ENCODE results near the gene FBXL7.

Gene FBXL7

DNA sequence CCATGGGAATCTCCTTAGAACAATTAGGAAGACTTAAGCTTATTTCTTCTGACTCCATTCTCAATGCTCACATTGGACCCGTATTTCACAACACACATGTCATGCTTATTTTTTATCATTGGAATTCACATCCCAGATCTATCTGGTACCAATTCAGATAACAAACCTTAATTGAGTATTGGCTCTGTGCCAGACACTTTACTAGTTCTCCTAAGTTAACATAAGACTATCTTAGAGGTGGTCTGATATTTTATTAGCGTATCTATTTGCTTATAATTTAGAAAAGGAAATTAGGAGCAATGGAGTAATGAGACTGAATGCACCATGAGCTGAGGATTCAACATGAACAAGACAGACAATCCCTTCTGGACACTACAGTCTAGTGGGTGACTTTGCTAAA lies 45.1 kb downstream of the FBXL7 start:
- DNase-seq: no peak

DNA sequence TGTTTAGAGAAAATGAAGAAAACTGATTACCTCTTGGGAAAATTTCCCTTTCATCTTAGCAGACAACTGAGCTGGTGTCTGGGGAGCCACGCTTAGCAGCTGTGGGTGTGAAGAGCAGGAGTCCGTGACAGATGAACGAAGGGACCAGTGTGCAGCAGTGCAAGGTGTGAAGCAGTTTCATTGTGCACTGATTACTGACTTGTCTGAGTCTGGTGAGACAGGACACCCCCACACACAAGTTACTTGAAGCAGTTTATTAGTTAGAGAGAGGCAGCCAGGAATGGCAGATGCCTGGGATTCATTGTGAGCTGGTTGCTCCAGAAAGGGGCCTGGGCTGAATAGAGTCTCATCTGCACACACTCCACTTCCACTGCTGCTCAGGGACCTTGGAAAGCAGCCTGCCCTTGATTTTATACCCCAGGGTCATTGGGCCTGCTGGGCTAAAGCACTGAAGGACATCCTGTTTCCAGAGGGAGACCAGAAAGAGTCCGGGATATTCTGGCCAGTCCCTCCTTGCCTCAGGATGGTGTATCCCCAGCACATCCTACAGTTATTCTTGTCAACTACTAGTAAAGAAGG lies 47.4 kb downstream of the FBXL7 start:
- no peak for DNase-seq

DNA sequence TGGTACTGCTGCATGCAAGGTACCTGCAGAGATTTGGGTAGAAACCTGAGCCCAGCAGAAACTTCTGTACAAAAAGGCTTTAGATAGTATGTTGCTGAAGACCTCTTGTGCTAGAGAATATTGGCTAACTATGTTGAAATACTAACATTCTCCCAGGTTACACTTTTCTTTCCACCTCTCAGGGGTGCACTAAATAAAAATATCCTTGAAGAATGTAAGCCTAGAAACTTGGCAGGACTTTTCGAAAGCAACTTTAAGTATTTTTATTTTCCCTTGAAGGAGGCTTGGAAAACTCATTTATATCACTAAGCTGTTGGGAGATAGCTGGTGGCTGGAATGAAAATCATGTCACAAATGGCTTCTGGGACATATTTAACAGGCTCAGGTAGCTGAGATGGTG lies 50.0 kb downstream of the FBXL7 start:
- no peak for DNase-seq

DNA sequence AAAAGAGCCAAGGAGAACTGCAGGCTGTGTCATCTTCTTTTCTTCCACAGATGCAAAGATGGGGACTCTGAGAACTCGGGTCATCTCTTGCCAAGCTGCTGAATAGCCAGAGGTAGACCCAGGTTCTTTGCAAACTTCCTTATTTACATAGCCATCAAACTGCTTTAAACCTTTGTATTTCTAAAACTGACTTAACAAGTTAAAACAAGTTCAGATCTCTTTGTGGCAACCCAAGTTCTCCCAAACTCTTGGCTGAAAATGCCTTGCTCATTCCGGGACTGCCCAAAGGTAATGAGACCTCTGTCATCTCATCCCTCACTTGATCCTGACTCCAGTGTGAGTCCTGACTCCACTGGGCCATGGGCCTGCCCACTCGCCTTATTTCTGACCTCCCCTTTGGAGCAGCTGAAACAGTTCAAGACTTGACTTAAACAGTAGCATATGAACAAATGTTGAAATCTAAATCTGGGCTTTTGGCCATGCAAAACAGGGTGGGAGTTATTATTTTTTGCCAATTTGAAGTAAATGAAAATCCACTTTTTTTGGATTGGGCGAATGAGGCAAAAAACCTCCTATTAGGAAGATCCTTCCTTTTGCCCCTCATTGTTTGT lies 50.6 kb downstream of the FBXL7 start:
- DNase-seq: peak; percentile 15

DNA sequence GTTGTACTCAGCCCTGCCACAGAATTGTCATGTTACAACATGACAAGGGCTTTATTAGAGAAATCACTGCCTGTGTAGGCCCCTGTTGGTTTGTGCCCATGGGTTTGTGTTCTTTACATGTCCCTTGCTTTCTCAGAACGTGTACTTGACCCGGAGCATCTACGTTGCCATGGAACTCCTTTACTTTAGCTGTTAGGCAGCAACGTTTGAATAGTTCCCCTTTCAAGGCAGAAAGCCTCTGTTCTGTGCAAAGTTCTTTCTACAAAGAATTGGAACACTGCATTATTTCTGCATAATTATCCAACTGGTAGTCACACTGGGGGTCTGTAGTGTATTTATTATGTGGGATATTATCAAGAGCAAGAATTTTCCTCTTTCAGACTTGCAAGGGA lies 51.1 kb downstream of the FBXL7 start:
- no peak for DNase-seq

DNA sequence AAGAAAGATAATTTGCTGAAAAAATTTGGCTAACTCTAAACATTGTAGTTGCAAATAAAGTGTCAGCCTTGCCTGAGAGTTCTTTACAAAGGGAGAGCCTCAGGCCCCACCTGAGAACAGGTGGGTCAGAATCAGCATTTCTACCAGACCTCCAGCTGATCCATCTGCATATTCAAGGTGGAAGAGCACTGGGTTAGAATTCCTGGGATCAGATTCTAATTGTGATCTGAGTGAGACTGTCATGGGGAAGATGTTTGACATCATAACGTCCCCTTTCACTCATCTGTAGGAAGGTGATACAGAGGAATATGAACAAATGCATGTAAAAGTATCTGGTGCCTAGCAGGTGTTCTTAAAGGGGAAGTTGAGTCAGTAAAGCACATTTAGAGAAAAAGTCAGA lies 54.6 kb downstream of the FBXL7 start:
- DNase-seq: no peak

DNA sequence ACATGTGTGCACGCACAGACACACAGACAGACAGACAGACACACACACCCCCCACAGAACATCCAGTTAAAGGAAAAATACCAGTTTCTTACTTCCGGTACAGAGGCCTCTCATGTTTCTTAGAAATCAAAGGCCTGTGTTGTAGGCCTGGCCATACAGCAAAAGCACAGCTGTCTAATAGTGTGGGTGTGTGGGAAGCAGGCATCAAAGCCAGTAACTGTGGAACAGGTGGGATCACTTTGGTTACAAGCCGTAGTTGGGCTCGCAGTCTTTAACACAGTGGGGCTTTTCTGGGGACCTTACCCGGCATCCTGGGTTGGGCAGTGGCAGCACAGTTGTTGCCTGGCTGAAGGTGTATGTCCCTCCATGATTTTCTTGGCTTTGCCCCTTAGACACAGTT lies 55.2 kb downstream of the FBXL7 start:
- DNase-seq: no peak

DNA sequence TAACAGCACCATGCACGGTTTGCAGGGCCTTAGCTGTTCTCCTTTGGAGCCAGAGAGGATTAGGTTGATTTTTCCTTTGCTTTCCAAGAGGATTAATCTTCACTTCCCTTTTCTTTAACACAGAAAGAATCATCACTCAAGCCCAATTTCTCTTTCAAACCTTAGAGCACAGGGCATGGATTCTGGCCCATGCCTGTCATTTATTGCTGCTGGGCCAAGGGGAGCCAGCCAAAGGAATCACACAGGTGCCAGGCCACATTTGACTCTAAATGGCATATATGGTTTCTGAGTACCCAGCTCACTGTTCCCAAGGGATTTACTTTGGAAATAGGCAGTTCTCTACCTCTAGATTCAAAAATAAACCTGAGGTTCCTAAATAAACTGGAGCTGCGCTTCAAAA lies 58.3 kb downstream of the FBXL7 start:
- DNase-seq: no peak

DNA sequence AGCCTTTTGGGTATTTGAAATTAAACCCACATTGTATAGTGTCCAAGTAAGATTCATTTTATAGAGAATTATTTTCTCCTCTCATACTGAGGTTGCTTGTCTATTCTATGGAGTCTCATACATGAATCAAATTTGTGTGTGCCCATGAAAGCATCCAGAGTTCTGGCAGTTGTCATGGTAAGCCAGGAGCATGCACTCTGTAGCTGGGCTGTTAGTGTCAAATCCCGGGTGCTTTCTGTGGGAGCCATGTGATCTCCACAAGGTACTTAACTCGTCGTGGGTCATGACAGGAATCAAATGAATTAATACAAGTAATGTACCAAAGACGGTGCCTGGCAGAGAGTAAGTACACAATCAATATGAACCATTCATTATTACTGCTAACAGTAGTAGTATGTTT lies 58.7 kb downstream of the FBXL7 start:
- no peak for DNase-seq

DNA sequence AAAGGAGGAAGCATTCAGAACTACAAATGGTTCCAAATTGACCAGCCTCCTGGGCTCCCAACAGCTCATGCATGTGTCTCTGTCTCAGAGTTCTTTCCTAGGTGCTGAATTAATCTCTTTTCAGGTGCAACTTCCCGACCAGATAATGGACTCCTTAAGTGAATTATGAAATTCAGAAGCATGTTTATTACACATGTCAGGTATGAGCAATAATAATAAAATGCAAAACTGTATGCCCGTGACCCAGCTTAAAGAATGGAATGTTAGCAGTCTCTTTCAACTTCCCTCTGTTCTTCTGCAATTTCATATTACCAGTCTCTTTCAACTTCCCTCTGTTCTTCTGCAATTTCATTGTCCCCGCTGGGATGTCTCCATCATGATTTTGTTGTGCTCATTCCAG lies 60.4 kb downstream of the FBXL7 start:
- no peak for DNase-seq

DNA sequence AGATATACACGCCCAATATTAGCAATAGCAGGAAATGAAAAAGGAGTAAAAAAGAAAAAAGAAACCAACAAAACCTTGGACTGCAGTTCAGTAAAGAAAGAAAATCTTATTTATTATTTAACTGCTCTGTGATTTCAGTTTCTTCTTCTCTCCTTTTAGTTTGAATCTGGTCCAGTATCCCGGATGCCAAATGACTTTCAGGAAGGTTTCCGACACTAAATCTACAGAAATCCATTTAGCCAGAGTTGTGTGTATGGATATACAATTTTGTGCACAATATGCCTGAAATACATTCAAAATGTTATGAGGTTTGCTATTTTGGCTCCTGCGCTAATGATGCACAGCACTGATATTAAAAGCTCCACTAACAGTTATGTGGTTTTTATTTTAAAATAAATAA lies 64.5 kb downstream of the FBXL7 start:
- no peak for DNase-seq

DNA sequence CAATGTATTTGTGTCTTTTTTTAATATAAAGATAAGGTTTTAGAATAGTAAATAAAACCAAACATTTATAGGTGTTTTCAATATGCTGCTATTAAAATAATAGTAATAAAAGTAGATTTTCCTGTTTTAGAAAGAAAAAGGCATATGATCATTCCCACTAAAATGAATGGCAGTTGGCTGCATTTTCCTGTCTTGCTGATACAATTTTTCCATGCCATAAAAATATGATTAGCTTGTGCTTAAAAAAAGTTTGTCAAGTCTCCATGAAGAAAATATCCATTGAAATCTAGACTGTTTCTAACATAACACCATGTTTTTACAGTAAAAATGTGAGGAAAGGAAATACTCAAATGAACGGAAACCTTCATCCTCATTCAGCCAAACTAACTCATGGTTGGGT lies 65.0 kb downstream of the FBXL7 start:
- DNase-seq: no peak

DNA sequence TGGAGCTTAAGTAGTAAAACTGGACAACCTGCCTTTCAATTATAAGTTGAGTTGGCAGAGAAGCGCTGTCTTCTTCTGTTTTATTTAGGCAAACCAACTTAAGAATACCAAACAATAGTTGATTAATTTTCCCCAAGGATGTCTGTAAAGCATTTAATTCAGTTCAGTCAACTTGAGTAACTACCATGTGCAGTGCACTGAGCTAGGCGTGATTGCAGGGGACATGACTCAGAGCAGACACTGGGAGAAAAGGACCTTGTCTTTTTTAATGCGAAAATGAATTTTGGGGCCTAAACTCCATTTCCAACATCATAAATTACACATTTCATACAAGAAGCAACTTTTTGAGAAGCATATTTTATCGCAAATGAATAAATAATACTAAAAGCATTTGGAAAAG lies 66.3 kb downstream of the FBXL7 start:
- peak; percentile 23 for DNase-seq

DNA sequence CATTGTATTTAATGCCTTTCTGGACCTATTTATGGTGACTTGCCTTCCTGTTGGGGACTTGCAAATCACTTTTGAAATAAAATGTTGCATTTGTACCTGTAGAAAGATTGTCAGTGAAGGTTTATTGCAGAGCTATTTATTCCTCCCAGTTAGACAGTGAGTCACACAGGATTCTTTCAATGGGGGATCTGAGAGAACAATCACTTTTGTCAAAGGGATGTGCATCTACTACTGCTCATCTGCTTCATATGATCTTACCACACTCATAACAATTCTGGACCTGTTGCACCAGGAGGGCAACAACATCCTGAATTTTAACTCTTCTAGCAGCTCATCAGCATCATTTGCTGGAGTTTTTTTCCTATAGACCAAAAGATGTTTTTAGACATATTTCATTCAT lies 66.8 kb downstream of the FBXL7 start:
- DNase-seq: peak; percentile 29

DNA sequence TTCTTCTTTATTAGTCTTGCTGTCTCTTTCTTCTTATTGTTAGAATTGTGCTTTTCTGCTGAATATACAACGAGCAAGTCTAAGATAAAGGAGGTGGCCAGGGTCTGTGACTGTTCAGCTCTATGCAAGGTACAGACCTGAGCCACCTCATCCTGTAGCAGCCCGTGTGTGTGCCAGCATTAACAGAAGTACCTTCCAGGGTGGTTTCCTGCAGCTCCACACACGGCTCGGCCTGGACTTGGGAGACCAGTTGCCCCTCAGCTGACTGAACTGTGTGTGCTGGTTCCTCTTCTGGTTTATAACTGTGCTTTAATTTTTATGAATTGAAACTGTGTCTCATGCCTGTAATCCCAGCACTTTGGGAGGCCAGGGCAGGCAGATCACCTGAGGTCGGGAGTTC lies 70.5 kb downstream of the FBXL7 start:
- no peak for DNase-seq

DNA sequence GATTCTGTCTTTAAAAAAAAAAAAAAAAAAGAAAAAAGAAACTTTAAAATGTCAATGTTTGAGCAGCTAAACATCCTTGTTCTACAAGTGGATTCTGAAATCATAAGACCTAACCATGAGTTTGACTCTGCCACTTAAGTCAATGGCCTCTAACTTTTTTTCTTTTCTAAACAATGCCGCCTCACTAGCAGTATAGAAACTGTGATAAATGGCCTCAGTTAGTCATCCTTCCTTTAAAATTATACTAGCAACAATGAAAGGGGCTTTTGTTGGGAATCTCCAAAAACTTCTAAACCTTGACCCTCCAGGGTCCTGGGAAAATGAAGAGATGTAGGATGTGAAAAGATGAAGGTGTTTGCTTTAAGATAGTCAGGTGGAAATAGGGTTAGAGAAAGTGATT lies 71.1 kb downstream of the FBXL7 start:
- DNase-seq: no peak

DNA sequence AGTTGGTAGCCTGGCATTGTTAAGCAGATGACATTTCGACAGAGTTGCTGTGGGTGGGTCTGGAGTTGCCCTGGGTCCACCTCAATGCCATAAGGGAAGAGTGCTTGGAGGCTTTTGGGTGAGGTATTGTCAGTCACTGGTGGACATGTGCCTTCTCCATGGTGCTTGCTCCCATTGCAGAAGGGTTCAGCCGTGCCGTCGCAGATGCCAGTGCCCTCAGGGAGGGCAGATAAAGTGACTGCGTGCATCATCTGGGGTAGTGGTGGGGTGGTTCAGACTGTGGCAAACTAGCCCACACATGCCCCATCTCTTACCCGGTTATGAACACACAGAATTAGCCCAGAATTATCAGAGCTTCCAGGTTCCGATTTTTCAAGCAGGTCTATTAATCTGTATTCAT lies 71.6 kb downstream of the FBXL7 start:
- DNase-seq: no peak

DNA sequence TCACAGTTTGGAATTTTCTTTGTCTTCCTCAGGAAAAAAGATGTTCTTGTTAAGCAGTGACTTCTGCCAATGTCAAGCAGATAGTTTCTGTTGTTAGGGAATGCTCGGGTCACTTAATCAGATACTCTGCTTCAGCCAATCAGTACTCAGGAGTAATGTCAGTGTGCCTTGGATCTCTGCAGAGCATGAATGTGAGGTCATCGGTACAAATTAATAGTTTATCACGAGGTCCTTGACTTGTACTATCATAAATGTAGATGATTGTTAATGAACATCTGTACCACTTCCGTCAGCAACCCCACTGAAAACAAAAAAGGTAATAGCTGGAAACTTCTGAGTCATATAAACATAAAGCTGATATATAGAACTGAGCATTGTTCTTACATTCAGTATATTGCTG lies 73.6 kb downstream of the FBXL7 start:
- DNase-seq: no peak

DNA sequence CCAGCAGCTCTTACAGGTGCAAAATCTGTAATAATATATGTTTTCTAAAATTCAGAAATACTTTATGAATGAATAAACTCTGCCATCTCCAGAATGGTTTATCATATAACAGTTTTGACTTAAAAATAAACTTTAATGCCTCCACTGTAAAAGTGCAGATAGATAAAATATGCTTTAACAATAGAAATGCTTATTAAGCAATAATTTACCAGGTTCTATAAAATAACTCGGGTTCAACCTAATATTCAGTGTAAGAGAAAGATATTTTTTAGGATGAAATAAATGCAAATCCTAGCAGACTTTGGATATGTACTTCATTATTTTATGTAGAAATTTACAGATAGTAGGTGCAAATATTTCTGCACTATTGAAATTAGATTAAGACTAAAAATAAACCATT lies 74.1 kb downstream of the FBXL7 start:
- no peak for DNase-seq

DNA sequence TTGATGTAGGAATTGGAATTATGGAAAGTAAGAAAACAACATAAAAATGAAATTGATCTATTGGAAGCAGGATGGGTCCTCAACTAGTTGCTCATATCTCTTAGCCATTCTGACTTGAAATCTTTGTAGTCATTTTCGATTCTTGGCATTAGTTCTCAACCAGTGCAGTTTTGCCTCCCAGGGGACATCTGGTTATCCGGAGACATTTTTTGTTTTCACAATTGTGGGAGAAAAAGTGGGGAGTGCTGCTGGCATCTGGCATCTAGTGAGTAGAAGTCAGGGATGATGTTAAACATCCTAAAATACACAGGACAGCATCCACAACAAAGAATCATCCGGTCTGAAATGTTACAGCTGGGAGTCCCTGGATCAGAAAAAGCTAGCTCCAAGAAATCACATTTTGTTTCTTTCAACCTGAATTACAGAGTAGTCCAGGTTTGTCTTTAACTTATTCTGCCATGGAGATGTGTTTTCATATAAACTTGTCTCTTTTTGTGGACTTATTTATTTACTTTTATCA lies 74.9 kb downstream of the FBXL7 start:
- DNase-seq: peak; percentile 41

DNA sequence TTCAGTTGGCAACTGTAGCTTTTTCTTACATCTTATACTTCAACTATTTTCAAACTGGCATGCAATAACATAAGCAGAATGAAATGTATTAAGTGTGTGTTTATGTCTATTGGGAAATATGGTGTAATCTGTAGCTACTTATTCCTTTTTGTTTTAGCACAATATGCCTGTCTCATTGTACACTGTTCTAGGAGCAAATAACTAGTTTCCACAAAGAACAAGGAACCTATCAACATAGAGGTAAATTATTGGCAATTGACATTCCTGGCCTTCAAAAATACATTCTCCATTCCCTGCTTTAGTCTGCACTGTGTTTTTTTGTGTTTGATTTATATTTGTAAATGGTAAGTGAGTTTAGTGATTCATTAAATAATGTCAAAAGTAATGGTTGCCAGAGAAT lies 75.7 kb downstream of the FBXL7 start:
- DNase-seq: peak; percentile 71

DNA sequence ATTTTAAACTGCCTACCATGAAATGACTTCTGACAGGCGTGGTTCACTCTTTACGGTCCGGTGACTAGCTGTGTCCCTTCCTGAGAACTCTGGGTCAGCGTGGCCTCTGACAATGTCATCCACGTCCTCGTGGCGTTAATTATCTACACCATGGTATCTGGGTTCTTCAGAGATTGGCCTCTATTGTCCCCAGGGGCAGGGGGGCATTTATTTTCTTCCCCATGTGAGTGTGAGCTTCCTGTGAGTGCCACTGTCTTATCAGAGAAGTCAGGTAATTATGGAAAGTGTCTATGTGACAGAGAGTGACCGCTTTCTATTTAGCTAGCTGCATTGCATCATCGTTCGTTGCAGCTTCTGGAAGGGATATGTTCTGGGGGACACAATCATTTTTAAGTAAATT lies 77.2 kb downstream of the FBXL7 start:
- DNase-seq: no peak

DNA sequence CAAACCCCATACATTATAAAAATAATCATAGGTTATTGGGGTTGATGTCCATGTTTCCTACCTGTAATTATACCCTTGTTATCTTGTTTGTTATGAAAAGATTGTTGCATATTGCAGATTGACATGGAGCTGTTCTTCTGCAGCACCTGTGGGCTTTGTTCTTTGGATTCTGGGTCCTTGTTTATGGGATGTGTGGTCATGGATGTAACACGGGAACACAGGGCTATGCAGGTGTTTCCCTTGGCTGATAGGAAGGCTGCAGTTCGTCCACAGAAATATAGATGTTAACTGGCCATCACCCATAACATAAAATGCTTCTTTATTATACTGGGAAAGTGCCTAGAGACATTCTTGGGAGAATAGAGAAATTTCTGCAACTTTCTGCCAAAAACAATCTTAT lies 77.9 kb downstream of the FBXL7 start:
- DNase-seq: no peak

DNA sequence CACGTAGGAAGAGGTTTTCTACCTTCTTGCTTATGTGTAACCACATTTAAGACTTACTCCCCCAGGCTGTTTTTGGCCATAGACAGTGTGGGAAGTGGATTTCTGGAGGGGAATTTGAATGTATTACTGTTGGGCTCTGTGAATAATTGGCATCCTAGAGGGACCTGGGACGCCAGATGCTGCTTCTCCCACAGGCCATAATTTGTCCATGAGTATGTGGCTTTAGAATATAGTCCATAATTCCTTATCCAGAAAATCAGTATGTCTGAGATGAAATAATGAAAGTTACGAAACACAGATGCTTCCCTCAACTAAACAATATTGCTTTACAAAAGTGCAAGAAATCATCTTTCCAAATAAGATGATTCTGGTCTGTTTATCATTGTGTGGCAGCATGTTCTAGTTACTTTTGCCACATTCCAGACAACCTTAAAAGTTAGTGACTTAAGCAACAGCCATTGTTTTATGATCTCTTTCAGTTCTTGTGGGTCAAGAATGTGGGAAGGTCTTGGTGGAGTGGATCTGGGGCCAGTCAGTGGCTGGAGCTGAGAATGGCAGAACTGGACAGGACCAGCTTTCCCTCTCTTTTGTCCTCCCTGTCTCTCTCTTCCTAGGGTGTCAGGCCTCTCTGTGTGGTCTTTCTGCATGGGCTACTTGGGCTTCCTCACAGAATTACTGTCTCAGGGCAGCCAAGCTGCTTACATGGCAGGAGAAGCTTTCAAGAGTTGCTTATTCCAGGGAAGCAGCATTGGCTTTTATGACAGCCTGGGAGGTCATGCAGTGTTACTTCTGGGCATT lies 79.4 kb downstream of the FBXL7 start:
- peak; percentile 36 for DNase-seq
